Left colon (tissue), 2 donors: ENCODE measurements around the gene LRMDA. TPM values are rescaled to one million over a fixed set of nuclear protein-coding genes. Genes with fewer than 3 reads are reported as not detected.
A peak's percentile ranks its signal among the peaks of the same experiment; 100 is the strongest.

Experiments
- ATAC-seq: fragments of 200-7000 bp; cut with Tn5 transposase; one replicate; pipeline ENCODE4 v1.9.1; 2020; ENCODE audit warnings: mild to moderate bottlenecking, moderate library complexity
- DNase-seq, 2 donors: peaks; one replicate each; pipeline ENCODE4 v3.0.0-alpha.2; 2020
- intact Hi-C, 2 donors: fragments of 100-400 bp; cut with DNase I in 1 of 2; cut with micrococcal nuclease in 1 of 2; formaldehyde crosslinking; loops; one replicate each; pipeline versions ENCODE4 v1.11.2 to v1.14.0; 2022; cut with DNase I, micrococcal nuclease
- total RNA-seq, 2 donors: library from RNA; stranded (reverse); fragmentation: NEBNext Ultra II Directional; extraction: Animal tissue kit (Norgen Biotek cat#: 25700); gene quantifications; one replicate each; pipeline ENCODE4 v1.2.1, GENCODE V29; 2021
- donor health status: DM: no; HTN: no; CAD: no.
- donor health status: DM: yes; HTN: yes; CAD: no.

LRMDA gene
- total RNA-seq, 2 donors from 2014 or later = 8.1 to 10.6 TPM

- ATAC-seq (peak; percentile 28), DNase-seq (peak; percentile 46 to 70)
- intact Hi-C loops = loop anchor here in 1 of 2 donors (5.0 to 10.0 kb wide), 2 partner anchors 254 to 636 kb away; no protein-coding TSS in a partner anchor
These were observed 30.5 kb upstream of the LRMDA start for GRCh38 chr10:75400771-75401568.

- DNase-seq = peak; percentile 95 to 97
- intact Hi-C loops = loop anchor here in 1 of 2 donors (5.0 to 10.0 kb wide), 2 partner anchors 253 to 635 kb away; no protein-coding TSS in a partner anchor
- peak; percentile 72 for ATAC-seq
These were observed 29.6 kb upstream of the LRMDA start, which contains the start of gene ZNF503 for GRCh38 chr10:75401569-75402485. TSS of gene ZNF503 (minus strand) at chr10:75401764. CDS start at chr10:75401419, 345 bp downstream.

GRCh38 chr10:75402486-75403143 is 28.8 kb upstream of the LRMDA start:
- intact Hi-C loops = loop anchor here in 1 of 2 donors (5.0 to 10.0 kb wide), 2 partner anchors 252 to 635 kb away; no protein-coding TSS in a partner anchor
- DNase-seq (peak; percentile 35 to 54), ATAC-seq (peak; percentile 13)

GRCh38 chr10:75403144-75403938 is 28.1 kb upstream of the LRMDA start:
- intact Hi-C loops = loop anchor here in 1 of 2 donors (5.0 to 10.0 kb wide), 2 partner anchors 251 to 634 kb away; no protein-coding TSS in a partner anchor
- peak; percentile 49 to 52 for DNase-seq
- ATAC-seq = no peak

- intact Hi-C loops = loop anchor here in 1 of 2 donors (5.0 to 10.0 kb wide), 2 partner anchors 251 to 633 kb away; no protein-coding TSS in a partner anchor
- DNase-seq (peak; percentile 56 to 69), ATAC-seq (peak; percentile 14)
These were observed 27.2 kb upstream of the LRMDA start for GRCh38 chr10:75403939-75404814.

GRCh38 chr10:75404815-75405597 is 26.4 kb upstream of the LRMDA start:
- ATAC-seq (no peak), DNase-seq (peak in 1 of 2 donors; percentile 32)
- intact Hi-C loops = loop anchor here in 1 of 2 donors (5.0 to 10.0 kb wide), 2 partner anchors 250 to 632 kb away; no protein-coding TSS in a partner anchor

- intact Hi-C loops = loop anchor here in 1 of 2 donors (10.0 kb wide), 1 partner anchor 249 kb away; no protein-coding TSS in a partner anchor
- DNase-seq (no peak), ATAC-seq (no peak)
These were observed 25.6 kb upstream of the LRMDA start for GRCh38 chr10:75405598-75406461.

- DNase-seq (no peak), ATAC-seq (no peak)
- intact Hi-C loops = loop anchor here in 1 of 2 donors (10.0 kb wide), 1 partner anchor 248 kb away; no protein-coding TSS in a partner anchor
These were observed 24.8 kb upstream of the LRMDA start for GRCh38 chr10:75406462-75407223.

- intact Hi-C loops = loop anchor here in 1 of 2 donors (10.0 kb wide), 1 partner anchor 248 kb away; no protein-coding TSS in a partner anchor
- ATAC-seq = no peak
- DNase-seq = no peak
These were observed 24.2 kb upstream of the LRMDA start for GRCh38 chr10:75407224-75407712.

GRCh38 chr10:75407713-75408508 is 23.5 kb upstream of the LRMDA start:
- ATAC-seq (no peak), DNase-seq (peak in 1 of 2 donors; percentile 38)

GRCh38 chr10:75408509-75408875 is 22.9 kb upstream of the LRMDA start:
- ATAC-seq (no peak), DNase-seq (peak in 1 of 2 donors; percentile 35)
- intact Hi-C loops = loop anchor here in 1 of 2 donors (10.0 kb wide), 1 partner anchor 246 kb away; no protein-coding TSS in a partner anchor

More at GRCh38 chr10:75407713-75408508, 23.5 kb upstream of the LRMDA start:
- intact Hi-C loops = loop anchor here in 1 of 2 donors (10.0 kb wide), 1 partner anchor 247 kb away; no protein-coding TSS in a partner anchor

GRCh38 chr10:75408911-75409885 is 22.2 kb upstream of the LRMDA start:
- intact Hi-C loops = loop anchor here in 1 of 2 donors (10.0 kb wide), 1 partner anchor 246 kb away; no protein-coding TSS in a partner anchor
- DNase-seq = peak; percentile 75 to 84
- peak; percentile 95 for ATAC-seq
